ENCODE data around the gene RNF144B. TPM values are rescaled to one million over a fixed set of nuclear protein-coding genes. Genes with fewer than 3 reads are reported as not detected.

RNF144B gene
- total and polyA plus RNA-seq, 9 of the 15 experiments (the other 6 are each of a cell fraction or from before 2014, with no cell fraction given), result 0.01 TPM; not detected in 8

GRCh38 chr6:18500921-18501662 is 113.9 kb downstream of the RNF144B start (continued):
- TF ChIP-seq, protein P1, sequence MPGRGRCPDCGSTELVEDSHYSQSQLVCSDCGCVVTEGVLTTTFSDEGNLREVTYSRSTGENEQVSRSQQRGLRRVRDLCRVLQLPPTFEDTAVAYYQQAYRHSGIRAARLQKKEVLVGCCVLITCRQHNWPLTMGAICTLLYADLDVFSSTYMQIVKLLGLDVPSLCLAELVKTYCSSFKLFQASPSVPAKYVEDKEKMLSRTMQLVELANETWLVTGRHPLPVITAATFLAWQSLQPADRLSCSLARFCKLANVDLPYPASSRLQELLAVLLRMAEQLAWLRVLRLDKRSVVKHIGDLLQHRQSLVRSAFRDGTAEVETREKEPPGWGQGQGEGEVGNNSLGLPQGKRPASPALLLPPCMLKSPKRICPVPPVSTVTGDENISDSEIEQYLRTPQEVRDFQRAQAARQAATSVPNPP (IDR thresholded peaks at IDR 0.05; ENCODE audit: borderline replicate concordance, insufficient read depth, insufficient read length), result no peak
- TF ChIP-seq ZNF175 (CRISPR knock-in tag; IDR thresholded peaks at IDR 0.05; ENCODE audit: low read depth), result no peak
- TF ChIP-seq, protein P2, sequence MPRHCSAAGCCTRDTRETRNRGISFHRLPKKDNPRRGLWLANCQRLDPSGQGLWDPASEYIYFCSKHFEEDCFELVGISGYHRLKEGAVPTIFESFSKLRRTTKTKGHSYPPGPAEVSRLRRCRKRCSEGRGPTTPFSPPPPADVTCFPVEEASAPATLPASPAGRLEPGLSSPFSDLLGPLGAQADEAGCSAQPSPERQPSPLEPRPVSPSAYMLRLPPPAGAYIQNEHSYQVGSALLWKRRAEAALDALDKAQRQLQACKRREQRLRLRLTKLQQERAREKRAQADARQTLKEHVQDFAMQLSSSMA (CRISPR knock-in tag; IDR thresholded peaks at IDR 0.05), result no peak
- no peak for TF ChIP-seq FOS (IDR thresholded peaks at IDR 0.05; ENCODE audit: extremely low read depth, insufficient read length)
- TF ChIP-seq ARID3B (CRISPR knock-in tag; IDR thresholded peaks at IDR 0.05; ENCODE audit: borderline replicate concordance), result no peak
- no peak for TF ChIP-seq BRD9 (IDR thresholded peaks at IDR 0.05; ENCODE audit: low read depth, partially characterized antibody)
- TF ChIP-seq, protein P3, sequence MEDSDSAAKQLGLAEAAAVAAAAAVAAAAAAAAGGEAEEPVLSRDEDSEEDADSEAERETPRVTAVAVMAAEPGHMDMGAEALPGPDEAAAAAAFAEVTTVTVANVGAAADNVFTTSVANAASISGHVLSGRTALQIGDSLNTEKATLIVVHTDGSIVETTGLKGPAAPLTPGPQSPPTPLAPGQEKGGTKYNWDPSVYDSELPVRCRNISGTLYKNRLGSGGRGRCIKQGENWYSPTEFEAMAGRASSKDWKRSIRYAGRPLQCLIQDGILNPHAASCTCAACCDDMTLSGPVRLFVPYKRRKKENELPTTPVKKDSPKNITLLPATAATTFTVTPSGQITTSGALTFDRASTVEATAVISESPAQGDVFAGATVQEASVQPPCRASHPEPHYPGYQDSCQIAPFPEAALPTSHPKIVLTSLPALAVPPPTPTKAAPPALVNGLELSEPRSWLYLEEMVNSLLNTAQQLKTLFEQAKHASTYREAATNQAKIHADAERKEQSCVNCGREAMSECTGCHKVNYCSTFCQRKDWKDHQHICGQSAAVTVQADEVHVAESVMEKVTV (CRISPR knock-in tag; IDR thresholded peaks at IDR 0.05), result no peak
- TF ChIP-seq U2AF2 (optimal IDR thresholded peaks at IDR 0.05; ENCODE audit: low read depth, low read length), result no peak
- TF ChIP-seq, protein P4, sequence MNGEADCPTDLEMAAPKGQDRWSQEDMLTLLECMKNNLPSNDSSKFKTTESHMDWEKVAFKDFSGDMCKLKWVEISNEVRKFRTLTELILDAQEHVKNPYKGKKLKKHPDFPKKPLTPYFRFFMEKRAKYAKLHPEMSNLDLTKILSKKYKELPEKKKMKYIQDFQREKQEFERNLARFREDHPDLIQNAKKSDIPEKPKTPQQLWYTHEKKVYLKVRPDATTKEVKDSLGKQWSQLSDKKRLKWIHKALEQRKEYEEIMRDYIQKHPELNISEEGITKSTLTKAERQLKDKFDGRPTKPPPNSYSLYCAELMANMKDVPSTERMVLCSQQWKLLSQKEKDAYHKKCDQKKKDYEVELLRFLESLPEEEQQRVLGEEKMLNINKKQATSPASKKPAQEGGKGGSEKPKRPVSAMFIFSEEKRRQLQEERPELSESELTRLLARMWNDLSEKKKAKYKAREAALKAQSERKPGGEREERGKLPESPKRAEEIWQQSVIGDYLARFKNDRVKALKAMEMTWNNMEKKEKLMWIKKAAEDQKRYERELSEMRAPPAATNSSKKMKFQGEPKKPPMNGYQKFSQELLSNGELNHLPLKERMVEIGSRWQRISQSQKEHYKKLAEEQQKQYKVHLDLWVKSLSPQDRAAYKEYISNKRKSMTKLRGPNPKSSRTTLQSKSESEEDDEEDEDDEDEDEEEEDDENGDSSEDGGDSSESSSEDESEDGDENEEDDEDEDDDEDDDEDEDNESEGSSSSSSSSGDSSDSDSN (IDR thresholded peaks at IDR 0.05; ENCODE audit: borderline replicate concordance in 1 of 2, low read depth in 2 of 2, low read length in 2 of 2), result no peak

Measured in K562 (cell line).